Breast epithelium (tissue), 3 donors: ENCODE measurements around the gene MAB21L4.

Source experiments
- CTCF ChIP-seq, 3 donors: fragments of 450-650 bp; IDR thresholded peaks; one replicate each; pipeline ENCODE4 v1.5.1; 2016 to 2017; ENCODE audit warnings: antibody characterized with exemption in 3 of 3, mild to moderate bottlenecking in 3 of 3, moderate library complexity in 3 of 3
- POLR2A ChIP-seq: fragments of 450-650 bp; IDR thresholded peaks from one replicate; pipeline ENCODE4 v1.6.1; 2016; ENCODE audit warnings: antibody characterized with exemption, mild to moderate bottlenecking, moderate library complexity
- POLR2AphosphoS5 ChIP-seq, 3 donors: sonication (generic); formaldehyde crosslinking; IDR thresholded peaks; one replicate each; pipeline ENCODE4 v1.6.1; 2017; ENCODE audit warnings: antibody characterized with exemption in 3 of 3

GRCh38 chr2:240915526-240916341 lies 19.8 kb upstream of the MAB21L4 start:
- no peak for TF ChIP-seq CTCF (IDR thresholded peaks at IDR 0.05)
- TF ChIP-seq POLR2A, result no peak
- no peak for TF ChIP-seq POLR2AphosphoS5 (IDR thresholded peaks at IDR 0.05)
